Coronary artery (tissue), 2 donors: ENCODE measurements around the gene RAB40B.

ENCODE experiments used
- DNase-seq: peaks from one replicate; pipeline ENCODE4 v3.0.0-alpha.2; 2017; ENCODE audit warnings: low spot score
- H3K27ac ChIP-seq, 2 donors: fragments of 200-600 bp; sonication (generic); one replicate each; pipeline ENCODE4 v1.5.1; 2016 to 2019
- H3K4me3 ChIP-seq: fragments of 200-600 bp; sonication (generic); 2 replicates; pipeline ENCODE4 v1.5.1; 2016; ENCODE audit warnings: mild to moderate bottlenecking, moderate library complexity
- CTCF ChIP-seq: fragments of 200-600 bp; sonication (generic); IDR thresholded peaks from one replicate; pipeline ENCODE4 v1.5.1; 2019; ENCODE audit warnings: antibody characterized with exemption

Gene RAB40B

GRCh38 chr17:82616021-82616711, 82.3 kb downstream of the RAB40B start:
- TF ChIP-seq CTCF: no peak
- H3K4me3 ChIP-seq: no peak overlapping the region
- no peak overlapping the region for H3K27ac ChIP-seq
- no peak for DNase-seq

- DNase-seq: no peak
- no peak overlapping the region for H3K27ac ChIP-seq
- TF ChIP-seq CTCF: no peak
- H3K4me3 ChIP-seq: no peak overlapping the region
Measured at GRCh38 chr17:82615084-82616020, 83.1 kb downstream of the RAB40B start.

GRCh38 chr17:82614095-82614631, 84.3 kb downstream of the RAB40B start:
- H3K27ac ChIP-seq: no peak overlapping the region

GRCh38 chr17:82613283-82614094, 85.0 kb downstream of the RAB40B start:
- DNase-seq: no peak
- Histone ChIP-seq H3K27ac (no peak overlapping the region), H3K4me3 (no peak overlapping the region)
- TF ChIP-seq CTCF: no peak

More at GRCh38 chr17:82614095-82614631, 84.3 kb downstream of the RAB40B start:
- H3K4me3 ChIP-seq: no peak overlapping the region
- TF ChIP-seq CTCF: no peak
- no peak for DNase-seq

GRCh38 chr17:82611140-82612058, 87.1 kb downstream of the RAB40B start:
- H3K4me3 ChIP-seq: no peak overlapping the region
- TF ChIP-seq CTCF: no peak
- no peak overlapping the region for H3K27ac ChIP-seq
- no peak for DNase-seq

- Histone ChIP-seq H3K27ac (no peak overlapping the region), H3K4me3 (no peak overlapping the region)
- TF ChIP-seq CTCF: no peak
- no peak for DNase-seq
Measured at GRCh38 chr17:82609655-82610054, 88.8 kb downstream of the RAB40B start.
